PC-3 (cell line): Measurements from ENCODE around the gene ARHGAP4.

Source experiments
- CTCF ChIP-seq: fragments of 300-600 bp; sonication (generic); conservative IDR thresholded peaks from 2 replicates; pipeline ENCODE4 v1.5.1; 2017; ENCODE audit warnings: antibody characterized with exemption, low read depth, mild to moderate bottlenecking, low read length
- EZH2 ChIP-seq: fragments of 300-600 bp; sonication (generic); IDR thresholded peaks from one replicate; pipeline ENCODE4 v1.6.1; 2017; ENCODE audit warnings: antibody characterized with exemption, mild to moderate bottlenecking, low read length; ENCODE audit not compliant: unreplicated experiment
- EZH2phosphoT487 ChIP-seq: fragments of 300-600 bp; sonication (generic); IDR thresholded peaks from 2 replicates; pipeline ENCODE4 v1.6.1; 2018; ENCODE audit warnings: mild to moderate bottlenecking, antibody characterized with exemption, low read length, borderline replicate concordance

DNA sequence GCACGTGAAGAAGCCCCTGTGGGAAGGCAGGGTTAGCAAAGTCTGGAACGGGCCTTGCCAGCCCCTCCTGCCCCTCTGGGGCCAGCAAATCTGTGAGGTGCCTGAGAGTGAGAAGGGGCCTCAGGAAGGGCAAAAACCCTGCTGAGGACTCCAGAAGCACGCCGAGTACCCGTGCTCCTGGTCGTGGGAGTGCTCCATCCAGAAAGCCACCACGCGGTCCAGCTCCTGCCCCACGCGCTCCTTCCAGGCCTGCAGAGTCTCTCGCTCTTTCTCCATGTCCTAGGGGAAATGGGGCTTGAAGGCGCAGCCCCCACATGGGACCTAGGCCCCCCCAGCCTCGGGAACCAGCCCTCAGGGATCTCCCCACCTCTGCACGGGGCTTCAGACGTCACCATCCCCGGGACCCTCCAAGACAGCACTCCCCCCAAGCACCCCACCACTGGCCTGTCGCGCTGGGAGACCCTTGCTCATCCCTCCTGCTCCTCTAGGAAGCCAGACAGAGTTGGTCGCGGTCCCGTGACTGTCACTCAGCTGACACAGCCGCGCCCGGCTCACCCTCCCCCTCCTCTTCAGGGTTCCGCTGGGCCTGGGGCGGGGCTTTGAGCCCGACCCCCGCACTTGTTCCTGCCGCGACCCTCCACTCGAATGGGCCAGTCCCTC is 18.2 kb upstream of the ARHGAP4 start, which contains the start of gene RENBP:
- TF ChIP-seq CTCF (no peak), EZH2 (no peak), EZH2phosphoT487 (no peak)
